T follicular helper cell (primary cell): ENCODE measurements around the gene TMEM214.
A peak's percentile ranks its signal among the peaks of the same experiment; 100 is the strongest.

Experiments
- DNase-seq: peaks from one replicate; pipeline ENCODE4 v3.0.0-alpha.2; 2020; ENCODE audit warnings: low read depth
- total RNA-seq, 2 experiments: gene quantifications; one replicate each; lab custom pipeline; 2026; lab: John Stamatoyannopoulos, UW

The TMEM214 gene
- total RNA-seq = 39.7 to 55.9 reads per million in 2 experiments

DNA sequence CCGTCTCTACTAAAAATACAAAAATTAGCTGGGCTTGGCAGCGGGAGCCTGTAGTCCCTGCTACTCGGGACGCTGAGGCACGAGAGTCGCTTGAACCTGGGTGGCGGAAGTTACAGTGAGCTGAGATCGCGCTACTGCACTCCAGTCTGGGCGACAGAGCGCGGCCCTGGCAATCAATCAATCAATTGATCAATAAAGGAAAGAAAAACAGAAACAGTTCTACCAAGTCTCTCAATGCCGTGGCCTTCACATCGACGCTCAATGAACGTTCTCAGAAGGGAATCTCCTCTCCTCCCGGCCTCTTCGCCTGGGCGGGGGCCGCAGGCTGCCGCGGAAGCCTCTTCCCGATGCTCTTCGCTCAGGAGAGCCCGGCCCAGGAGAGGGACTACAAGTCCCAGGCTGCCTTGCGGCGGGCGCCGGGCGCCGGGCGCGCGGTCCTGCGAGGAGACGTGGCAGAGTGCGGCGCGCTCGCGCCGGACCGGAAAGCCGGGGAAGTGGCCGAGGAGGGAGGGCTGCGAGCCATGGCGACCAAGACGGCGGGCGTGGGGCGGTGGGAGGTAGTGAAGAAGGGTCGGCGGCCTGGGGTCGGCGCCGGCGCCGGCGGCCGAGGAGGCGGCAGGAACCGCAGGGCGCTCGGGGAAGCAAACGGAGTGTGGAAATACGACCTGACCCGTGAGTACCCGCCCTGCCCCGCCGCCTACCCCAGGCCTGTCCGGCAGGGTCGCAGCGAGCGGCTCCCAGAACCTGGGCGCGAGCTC is at the start of gene TMEM214:
TSS of gene TMEM214 (plus strand) at position 471 of the 758 bp plus-strand sequence. CDS start at position 522, 51 bp downstream.
- peak; percentile 66 for DNase-seq

DNA sequence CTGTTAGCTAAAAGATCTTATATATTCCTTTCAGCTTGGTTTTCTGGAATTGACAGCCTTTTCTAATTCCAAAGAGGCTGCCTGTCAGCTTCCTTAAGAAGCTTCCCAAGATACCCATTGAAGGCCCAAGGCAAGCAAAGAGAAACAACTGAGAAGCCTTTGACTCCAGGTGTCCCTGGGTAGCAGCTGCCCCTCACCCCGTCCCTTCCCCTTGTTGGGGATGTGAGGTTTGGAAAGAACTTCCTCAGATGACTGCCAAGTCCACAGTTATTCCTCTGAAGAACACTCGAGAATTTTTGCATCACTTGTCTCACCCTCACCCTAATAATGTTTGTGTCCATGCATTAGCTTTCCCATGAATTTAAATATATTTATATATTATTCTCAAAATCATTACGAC is 49.0 kb upstream of the TMEM214 start:
- no peak for DNase-seq

DNA sequence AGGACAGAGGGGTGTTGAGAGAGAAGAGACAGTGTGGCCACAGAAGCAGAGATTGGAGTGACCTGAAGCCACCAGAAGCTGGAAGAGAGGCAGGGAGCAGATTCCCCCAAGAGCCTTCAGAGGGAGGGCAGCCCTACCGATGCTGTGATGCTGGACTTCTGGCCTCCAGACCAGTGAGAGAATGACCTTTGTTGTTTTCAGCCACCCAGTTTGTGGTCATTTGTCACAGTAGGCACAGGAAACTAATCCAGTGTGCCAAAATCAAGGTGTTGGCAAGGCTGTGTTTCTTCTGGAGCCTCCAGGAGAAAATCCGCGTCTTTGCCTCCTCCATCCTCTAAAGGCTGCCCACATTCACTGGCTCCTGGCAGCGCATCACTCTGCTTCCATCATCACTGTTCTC is 47.0 kb upstream of the TMEM214 start:
- DNase-seq = no peak

DNA sequence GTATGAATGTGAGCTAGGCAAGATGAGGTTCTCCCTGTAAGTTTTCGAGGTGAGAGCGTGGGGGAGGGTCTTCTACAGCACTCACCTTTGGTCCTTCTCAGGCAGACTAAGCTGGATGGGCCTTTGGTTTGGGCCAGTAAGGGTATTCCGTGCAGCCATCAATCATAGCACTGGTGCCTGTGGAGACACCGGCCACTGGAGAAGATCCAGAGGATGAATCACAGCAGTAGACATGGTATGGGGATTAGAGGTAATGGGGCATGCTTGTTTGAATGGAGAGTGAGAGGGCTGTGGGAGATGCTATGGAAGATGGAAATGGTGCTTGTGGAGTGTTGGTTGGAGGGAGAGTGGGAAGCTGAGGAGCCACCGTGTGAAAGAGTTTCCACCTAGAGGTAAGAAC is 46.2 kb upstream of the TMEM214 start:
- DNase-seq = no peak

DNA sequence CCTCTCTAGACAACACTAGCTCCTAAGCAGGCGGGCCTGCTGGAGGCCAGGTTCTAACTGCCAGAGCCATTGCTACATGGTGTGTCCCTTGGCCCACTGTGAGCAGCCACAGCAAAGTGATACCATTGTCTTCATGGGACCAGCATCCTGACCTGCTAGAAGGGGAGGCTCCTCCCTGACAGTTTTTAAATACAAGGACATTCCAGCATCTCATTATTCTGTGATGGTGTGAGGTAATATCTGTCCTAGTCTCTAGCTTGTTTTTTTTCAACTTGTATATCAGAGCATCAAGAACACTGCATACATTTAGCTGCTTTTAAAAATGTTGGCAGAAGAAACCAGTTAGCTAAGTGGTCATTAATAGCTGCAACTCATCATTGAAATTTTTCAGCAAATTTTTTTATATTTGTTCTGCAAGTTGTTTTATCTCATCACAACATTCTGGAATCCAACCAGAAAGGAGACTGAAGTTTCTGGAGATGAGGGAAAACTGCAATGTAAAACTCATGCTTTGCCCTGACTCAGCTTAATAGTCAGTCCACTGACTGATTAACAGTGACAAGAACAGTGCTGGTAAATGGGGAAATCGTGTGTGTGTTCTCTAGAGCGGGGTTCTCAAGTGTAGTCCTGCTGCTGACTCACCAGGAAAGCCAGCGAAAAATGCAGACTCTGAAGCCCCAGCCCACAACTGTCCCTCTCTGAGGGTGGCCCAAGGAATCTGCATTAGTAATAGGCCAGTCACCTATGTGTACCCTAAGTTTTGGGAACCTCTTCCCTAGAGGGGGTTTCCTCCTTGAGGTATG is 44.5 kb upstream of the TMEM214 start:
- no peak for DNase-seq

- DNase-seq = no peak
These were observed 43.6 kb upstream of the TMEM214 start for GRCh38 chr2:26989156-26989555.

- no peak for DNase-seq
These were observed 41.0 kb upstream of the TMEM214 start for GRCh38 chr2:26991717-26992116.

DNA sequence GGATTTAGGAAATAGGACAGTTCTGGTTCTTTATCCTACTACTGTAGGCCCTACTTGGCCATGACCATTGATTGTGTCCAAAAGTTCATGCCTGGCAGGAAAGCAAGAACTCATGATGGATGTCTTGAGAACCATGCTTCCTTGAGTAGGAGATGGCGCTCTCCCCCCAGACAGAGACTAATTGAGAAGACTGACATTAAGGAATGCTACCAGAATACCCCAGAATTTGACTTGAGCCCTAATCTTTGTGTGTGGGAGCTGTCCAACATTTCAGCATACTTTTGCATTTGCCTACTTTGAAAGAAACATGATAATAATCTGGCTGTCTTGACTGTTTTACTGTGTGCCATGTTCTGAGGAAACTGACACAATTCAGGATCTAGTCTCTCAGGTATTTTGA is 39.0 kb upstream of the TMEM214 start:
- no peak for DNase-seq

DNA sequence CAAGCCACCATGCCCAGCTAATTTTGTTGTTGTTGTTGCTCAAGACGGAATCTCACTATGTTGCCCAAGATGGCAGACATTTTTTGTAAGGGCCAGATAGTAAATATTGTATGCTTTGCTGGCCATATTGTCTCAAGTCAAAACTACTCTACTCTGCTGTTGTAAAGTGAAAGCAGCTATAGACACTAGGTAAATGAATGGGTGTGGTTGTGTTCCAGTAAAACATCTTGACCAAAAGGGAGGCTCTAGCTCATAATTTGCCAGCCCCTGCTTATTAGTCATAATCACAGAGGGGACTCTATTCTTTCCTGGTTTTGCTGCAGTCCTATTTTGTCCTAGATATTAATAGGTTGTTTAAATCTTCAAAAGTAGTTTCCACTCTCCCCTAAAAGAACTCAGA is 37.8 kb upstream of the TMEM214 start:
- DNase-seq = no peak

- no peak for DNase-seq
These were observed 35.4 kb upstream of the TMEM214 start for GRCh38 chr2:26997394-26997793.

GRCh38 chr2:26998323-26998722 is 34.4 kb upstream of the TMEM214 start:
- DNase-seq = no peak

DNA sequence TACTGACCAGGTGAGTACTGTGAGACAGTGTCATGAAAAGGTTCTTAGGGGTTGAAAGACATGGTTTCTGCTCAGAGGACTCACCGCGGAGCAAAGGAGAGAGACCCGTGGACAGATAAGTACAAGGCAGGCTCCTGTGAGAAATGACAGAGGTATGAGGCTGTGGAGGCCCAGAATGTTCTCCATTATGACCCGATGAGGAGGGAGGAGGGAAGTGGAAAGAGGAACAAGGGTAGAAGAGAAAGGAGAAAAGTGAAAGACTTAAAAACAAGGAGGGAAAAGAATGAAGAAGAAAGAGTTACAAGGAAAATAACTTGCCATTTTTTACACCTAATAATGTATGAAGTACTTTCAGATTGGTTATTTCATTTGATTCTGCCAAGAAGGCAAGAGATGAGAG is 32.5 kb upstream of the TMEM214 start:
- no peak for DNase-seq

GRCh38 chr2:27000995-27001394 is 31.8 kb upstream of the TMEM214 start:
- no peak for DNase-seq

DNA sequence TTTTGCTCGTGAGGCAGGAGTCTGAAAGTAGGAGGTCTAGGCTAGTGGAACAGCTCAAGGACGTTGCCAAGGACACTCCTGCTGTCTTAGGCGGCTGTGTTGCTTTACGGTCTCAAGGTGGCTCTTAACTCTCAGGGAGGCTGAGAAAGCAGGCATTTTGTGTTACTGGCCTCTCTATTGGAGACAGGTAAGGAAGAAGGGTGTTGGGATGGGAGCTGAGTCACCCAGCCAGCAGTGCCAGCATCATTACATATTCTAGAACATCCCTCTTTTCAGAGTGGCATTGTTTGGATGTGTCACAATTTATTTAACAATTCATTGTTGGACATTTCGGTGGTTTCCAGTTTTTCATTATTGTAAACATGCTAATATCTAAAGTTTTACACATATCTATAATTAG is 30.8 kb upstream of the TMEM214 start:
- DNase-seq = no peak

DNA sequence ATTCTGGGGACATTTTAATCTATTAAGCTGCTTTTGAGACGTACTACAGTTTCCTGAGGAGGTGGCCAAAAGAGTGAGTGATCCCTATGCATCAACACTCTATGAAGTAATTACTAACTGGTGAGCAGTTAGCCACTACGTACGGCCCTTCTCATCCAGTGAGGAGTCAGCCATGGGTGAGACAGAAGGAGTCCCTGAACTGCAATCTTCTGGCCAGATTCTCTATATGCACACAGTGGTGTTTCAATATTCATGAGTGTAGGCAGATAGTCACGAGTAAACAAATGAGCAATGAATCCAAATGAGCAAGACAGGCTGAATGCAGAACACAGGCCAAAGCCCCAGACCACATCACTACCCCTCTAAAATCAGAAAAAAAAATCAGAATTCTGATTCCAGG is 29.8 kb upstream of the TMEM214 start:
- no peak for DNase-seq

DNA sequence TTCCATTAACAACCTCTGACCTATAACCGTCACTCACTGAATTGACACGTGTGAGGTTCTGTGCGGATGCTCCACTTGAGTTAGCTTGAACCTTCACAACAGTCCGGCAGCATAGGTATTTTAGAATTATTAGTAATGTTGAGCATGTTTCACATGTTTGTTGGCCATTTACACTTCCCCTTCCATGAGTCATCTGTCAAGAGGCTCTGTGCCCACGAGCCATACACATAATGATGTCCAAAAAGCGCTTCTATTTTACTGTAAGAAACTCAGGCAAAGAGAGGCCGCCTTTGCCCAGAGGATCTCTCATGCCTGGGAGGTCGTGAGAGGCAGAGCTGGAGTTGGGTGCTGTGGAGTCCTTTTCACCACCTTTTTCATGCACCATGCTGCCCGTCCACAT is 28.9 kb upstream of the TMEM214 start:
- no peak for DNase-seq

DNA sequence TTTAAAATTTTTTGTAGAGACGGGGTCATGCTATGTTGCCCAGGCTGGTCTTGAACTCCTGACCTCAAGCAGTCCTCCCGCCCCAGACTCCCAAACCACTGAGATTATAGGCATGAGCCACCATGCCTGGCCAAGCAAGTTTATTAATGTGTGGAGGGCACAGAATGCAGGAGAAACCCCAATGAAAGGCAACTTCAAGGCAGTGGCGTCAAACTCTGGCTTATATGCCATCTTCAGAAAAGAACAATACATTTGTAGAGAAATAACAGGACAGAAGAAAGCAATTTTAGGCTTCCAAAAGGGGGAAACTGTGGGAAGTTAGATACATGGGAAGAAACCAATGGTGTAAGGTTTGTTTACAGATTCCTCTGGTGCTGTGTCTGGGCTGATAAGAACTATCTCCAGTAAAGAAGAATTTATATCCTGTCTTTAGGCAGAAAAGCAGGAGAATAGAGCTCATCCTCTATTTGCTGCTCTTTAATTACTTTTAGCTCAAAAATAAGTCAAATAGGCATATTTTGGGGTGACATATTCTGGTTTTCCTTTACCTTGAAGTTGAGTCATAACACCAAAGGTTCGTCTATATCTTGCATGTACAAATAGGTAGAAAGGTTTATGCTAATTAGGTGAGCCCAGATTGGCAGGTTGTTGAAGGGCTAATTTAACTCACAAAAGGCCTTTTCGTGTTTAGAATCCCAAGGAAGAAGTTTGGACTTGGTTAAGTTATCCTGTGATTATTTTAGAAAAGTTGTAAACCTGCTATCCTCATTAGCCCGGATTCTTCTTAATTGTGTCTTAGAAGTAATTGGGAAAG is 26.0 kb upstream of the TMEM214 start:
- DNase-seq = no peak

DNA sequence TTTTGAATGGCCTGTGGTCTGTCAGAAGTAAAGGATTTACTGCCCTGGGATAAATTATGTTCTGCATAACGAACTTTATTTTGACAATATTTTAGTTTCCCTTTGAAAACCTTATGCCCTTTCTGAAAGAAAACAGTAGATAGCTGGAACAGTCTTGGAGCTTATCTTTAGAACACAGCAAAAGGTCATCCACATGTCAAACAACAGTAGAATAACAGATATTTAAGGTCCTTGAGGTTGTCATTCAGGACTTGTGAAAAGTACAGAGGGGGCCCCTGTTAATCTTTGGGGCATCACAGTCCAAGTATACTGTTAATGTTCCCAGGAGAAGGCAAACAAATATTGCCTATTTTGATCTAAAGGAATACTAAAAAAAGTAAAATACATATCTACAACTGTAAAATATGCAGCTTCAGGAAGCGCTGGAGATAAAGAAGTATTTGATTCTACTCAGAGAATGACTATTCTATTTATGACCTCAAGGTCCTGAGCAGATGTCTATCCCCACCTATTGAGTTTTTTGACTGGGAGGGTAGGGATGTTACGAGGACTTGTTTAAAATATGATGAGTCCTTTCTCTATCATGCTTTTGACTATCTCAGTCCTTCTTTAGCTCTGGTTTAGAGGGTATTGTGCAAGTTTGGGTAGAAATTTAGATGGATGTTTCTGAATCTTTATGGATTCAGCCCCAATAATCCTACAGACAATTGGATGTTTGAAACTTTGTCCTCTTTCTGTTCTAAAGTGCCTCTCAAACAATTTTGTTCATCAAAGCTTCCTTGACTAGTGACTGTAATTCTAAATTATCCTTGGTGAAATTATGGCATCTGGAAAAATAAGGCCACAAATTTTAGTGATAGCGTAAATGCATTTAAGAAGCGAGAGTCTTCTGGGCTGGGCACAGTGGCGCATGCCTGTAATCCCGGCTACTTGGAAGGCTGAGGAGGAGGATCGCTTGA is 25.1 kb upstream of the TMEM214 start:
- DNase-seq = no peak

GRCh38 chr2:27008678-27009077 is 24.1 kb upstream of the TMEM214 start:
- DNase-seq = no peak

DNA sequence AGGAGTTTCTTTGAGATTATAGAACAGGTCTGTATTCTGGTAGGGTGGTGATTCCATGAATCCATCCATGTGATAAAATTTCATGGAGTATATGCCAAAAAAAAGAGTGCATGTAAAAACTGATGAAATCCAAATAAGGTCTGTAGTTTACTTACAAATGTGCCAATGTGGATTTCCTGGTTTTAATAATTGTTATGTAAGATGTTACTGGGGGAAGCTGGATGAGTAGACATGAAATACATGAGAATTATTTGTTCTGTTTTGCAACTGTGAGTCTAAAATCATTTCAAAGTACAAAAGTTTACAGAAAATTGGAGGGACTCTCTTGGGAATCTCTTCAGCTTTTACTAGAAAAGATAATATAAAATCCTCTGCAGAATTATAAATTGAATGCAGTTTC is 23.7 kb upstream of the TMEM214 start:
- DNase-seq = no peak

GRCh38 chr2:27009716-27010115 is 23.0 kb upstream of the TMEM214 start:
- DNase-seq = no peak
